ENCODE results near the gene BAD. TPM values are rescaled to one million over a fixed set of nuclear protein-coding genes. Genes with fewer than 3 reads are reported as not detected.
A peak's percentile ranks its signal among the peaks of the same experiment; 100 is the strongest.

The BAD gene
- total RNA-seq, 1 experiment from 2014 or later = 48.4 TPM

DNA sequence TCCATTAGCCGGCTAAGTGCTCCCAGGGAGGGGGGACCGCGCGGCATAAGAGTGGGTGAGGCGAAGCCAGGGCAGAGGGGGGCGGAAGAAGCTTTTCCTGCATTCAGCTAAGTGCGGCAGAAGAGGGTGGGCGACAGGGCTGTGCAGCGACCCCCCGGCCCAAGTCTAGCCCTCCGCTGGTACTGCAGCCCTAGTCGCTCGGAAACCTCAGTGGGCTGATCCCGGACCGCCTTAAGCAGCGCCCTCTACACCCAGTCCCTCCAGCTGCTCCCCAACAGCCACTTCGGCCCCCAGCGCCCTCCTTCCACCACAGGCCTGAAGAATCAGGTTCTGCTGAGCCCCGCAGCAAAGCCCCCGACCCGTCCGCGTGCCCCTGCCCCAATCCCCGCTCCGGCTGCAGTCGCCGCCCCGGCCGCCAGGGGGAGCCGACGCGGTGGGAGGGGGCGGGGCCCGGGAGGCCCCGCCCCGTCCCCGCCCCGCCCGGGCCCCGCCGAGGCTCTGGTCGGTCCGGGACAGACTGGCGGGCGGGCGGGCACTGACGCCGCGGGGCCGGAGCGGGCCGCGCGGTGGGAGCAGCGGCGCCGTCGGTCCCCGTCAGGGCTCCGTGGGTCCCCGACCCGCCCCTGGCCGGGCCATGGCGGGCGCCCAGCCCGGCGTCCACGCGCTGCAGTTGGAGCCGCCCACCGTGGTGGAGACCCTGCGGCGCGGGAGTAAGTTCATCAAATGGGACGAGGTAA lies 33.3 kb downstream of the BAD start, which contains the start of gene PLCB3:
Gene PLCB3, plus strand, starts transcription at position 515 of the 737 bp plus-strand sequence. Its CDS starts 120 bp downstream, at position 635.
- Histone ChIP-seq H3K9me3 (ENCODE audit: low read depth, low read length, poor library complexity, severe bottlenecking) (no peaks in the 10 kb centered on the region), H3K27me3 (replicated peaks; ENCODE audit: insufficient read depth, low read depth, low read length, poor library complexity) (no peaks in the 10 kb centered on the region), H3K27ac (ENCODE audit: low read depth, low read length, poor library complexity, severe bottlenecking) (peak within 1 kb of the TSS; percentile 68), H3K36me3 (ENCODE audit: insufficient read depth, low read length, poor library complexity, severe bottlenecking) (peaks cover 20% of the 10 kb centered on the region), H3K4me1 (ENCODE audit: insufficient read depth, low read length, poor library complexity, severe bottlenecking) (peaks cover 27% of the 10 kb centered on the region), H3K4me3 (ENCODE audit: low read depth, low read length, poor library complexity, severe bottlenecking) (peak within 1 kb of the TSS; percentile 79)
- DNase-seq (ENCODE audit: low spot score) = peak; percentile 74
- BruUV-seq (replicated peaks) = no TSS peak
- no peak for TF ChIP-seq EZH2 (IDR thresholded peaks at IDR 0.05; ENCODE audit: borderline replicate concordance, low read depth, low read length, poor library complexity, severe bottlenecking)
- TF ChIP-seq, protein P1, sequence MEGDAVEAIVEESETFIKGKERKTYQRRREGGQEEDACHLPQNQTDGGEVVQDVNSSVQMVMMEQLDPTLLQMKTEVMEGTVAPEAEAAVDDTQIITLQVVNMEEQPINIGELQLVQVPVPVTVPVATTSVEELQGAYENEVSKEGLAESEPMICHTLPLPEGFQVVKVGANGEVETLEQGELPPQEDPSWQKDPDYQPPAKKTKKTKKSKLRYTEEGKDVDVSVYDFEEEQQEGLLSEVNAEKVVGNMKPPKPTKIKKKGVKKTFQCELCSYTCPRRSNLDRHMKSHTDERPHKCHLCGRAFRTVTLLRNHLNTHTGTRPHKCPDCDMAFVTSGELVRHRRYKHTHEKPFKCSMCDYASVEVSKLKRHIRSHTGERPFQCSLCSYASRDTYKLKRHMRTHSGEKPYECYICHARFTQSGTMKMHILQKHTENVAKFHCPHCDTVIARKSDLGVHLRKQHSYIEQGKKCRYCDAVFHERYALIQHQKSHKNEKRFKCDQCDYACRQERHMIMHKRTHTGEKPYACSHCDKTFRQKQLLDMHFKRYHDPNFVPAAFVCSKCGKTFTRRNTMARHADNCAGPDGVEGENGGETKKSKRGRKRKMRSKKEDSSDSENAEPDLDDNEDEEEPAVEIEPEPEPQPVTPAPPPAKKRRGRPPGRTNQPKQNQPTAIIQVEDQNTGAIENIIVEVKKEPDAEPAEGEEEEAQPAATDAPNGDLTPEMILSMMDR (conservative IDR thresholded peaks at IDR 0.05; ENCODE audit: low read depth, low read length) = peak; percentile 78
- intact Hi-C loops (cut with micrococcal nuclease; ENCODE audit: unreplicated experiment) = no loop called here
- CTCF ChIA-PET = interaction anchor here (0.6 to 1.7 kb wide), 4 partner anchors 10 to 67 kb away, joined by 3 to 11 read pairs (median 7); partner anchors contain the start of genes PRDX5 and TRMT112
- POLR2A ChIA-PET (ENCODE audit: low non-redundant PET) = no interaction called here

DNA sequence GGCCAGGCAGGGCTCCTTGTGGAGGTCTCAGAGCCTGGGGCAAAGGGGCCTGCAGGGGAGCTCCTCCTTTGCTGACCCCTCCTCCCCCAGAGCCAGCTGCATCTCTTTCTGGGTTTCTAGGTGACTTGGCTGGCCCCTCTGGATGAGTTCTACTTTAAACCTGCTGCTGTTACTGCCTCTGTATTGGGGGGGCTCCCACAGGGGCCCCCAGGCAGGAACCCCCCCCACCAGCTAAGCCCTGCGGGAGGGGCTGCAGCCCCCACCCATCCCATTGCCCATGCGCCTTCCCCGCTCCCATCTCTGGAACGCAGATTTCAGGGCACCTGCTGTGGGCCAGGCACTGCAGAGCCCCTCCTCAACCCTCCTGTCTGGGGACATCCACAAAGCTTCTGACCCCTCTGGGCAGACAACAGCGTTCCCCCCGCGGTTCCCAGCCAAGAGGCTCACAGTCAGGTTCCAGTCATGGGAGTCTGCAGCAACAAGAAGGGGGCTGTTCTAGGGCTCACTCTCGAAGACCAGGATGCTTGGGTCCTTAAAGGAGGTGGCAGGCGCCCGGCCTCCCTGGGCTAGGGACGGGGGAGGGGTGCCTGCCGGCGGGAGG lies 34.0 kb downstream of the BAD start:
- BruUV-seq (replicated peaks) = no TSS peak
- intact Hi-C loops (cut with micrococcal nuclease; ENCODE audit: unreplicated experiment) = no loop called here
- POLR2A ChIA-PET (ENCODE audit: low non-redundant PET) = interaction anchor here (0.5 kb wide), 1 partner anchor 686 kb away, joined by 3 read pairs; no protein-coding TSS in a partner anchor
- Histone ChIP-seq H3K9me3 (ENCODE audit: low read depth, low read length, poor library complexity, severe bottlenecking) (no peaks in the 10 kb centered on the region), H3K4me1 (ENCODE audit: insufficient read depth, low read length, poor library complexity, severe bottlenecking) (peaks cover 27% of the 10 kb centered on the region), H3K27me3 (replicated peaks; ENCODE audit: insufficient read depth, low read depth, low read length, poor library complexity) (no peaks in the 10 kb centered on the region), H3K36me3 (ENCODE audit: insufficient read depth, low read length, poor library complexity, severe bottlenecking) (peaks cover 13% of the 10 kb centered on the region), H3K27ac (ENCODE audit: low read depth, low read length, poor library complexity, severe bottlenecking) (peak overlapping the region; percentile 66), H3K4me3 (ENCODE audit: low read depth, low read length, poor library complexity, severe bottlenecking) (peak overlapping the region; percentile 79)
- CTCF ChIA-PET = interaction anchor here (1.1 kb wide), 1 partner anchor 104 kb away, joined by 4 read pairs; no protein-coding TSS in a partner anchor
- no peak for TF ChIP-seq EZH2 (IDR thresholded peaks at IDR 0.05; ENCODE audit: borderline replicate concordance, low read depth, low read length, poor library complexity, severe bottlenecking)
- TF ChIP-seq, protein P1 (conservative IDR thresholded peaks at IDR 0.05; ENCODE audit: low read depth, low read length) = no peak
- no peak for DNase-seq (ENCODE audit: low spot score)

DNA sequence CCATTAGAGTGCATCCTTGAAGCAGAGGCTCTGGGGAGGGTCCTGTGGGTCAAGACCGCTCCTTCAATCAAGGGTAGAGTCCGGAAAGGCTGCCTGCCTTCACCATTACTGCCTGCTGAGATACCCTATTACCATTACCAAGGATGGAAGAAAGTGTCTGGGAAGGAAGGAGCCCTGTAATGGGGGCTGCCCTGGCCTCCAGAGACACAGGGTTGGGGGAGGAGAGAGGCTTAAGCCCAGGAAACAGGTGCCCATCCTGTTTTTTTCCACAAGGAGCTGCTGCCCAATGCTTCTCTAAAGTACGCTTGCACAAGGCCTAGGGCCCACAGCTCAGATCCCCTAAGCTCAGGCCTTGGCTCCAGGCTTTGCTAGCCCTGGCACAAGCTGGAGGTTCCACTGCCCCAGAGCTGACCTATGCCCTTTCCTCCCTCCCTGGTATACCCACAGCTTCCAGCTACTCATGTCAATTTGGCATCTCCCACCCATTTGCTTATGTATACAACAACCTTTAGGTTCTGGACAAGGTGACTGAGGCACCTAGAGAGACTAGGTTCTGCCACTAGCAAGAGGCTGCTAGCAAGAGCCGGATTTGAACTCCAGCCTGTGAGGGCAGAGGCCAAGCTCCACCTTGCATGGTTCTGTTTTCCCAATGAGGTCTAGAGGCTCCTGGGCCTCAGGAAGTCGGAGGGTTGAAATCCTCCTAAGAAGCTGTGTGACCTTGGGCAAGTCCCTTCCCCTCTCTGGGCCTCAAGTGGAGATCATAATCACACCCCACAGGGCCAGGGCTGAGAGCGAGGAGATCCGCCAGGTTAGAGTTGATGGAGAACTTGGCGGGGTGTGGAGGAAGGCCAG lies 34.7 kb downstream of the BAD start:
- DNase-seq (ENCODE audit: low spot score) = no peak
- peaks cover 7% of the 10 kb centered on the region for H3K36me3 ChIP-seq (ENCODE audit: insufficient read depth, low read length, poor library complexity, severe bottlenecking)
- no peak overlapping the region for H3K27ac ChIP-seq (ENCODE audit: low read depth, low read length, poor library complexity, severe bottlenecking)
- TF ChIP-seq EZH2 (IDR thresholded peaks at IDR 0.05; ENCODE audit: borderline replicate concordance, low read depth, low read length, poor library complexity, severe bottlenecking) = no peak
- TF ChIP-seq, protein P1 (conservative IDR thresholded peaks at IDR 0.05; ENCODE audit: low read depth, low read length) = no peak
- H3K9me3 ChIP-seq (ENCODE audit: low read depth, low read length, poor library complexity, severe bottlenecking) = no peaks in the 10 kb centered on the region
- peaks cover 27% of the 10 kb centered on the region for H3K4me1 ChIP-seq (ENCODE audit: insufficient read depth, low read length, poor library complexity, severe bottlenecking)
- H3K4me3 ChIP-seq (ENCODE audit: low read depth, low read length, poor library complexity, severe bottlenecking) = no peak overlapping the region
- POLR2A ChIA-PET (ENCODE audit: low non-redundant PET) = no interaction called here
- H3K27me3 ChIP-seq (replicated peaks; ENCODE audit: insufficient read depth, low read depth, low read length, poor library complexity) = no peaks in the 10 kb centered on the region
- intact Hi-C loops (cut with micrococcal nuclease; ENCODE audit: unreplicated experiment) = loop anchor here (5.0 kb wide), 1 partner anchor 42 kb away; the partner anchor contains the start of gene FERMT3
- CTCF ChIA-PET = interaction anchor here (1.1 to 2.0 kb wide), 2 partner anchors 45 to 105 kb away, joined by 4 to 6 read pairs; no protein-coding TSS in a partner anchor
- no TSS peak for BruUV-seq (replicated peaks)
